OCI-LY7 (cell line): Measurements from ENCODE around the gene STARD7. TPM values are rescaled to one million over a fixed set of nuclear protein-coding genes. Genes with fewer than 3 reads are reported as not detected.
A peak's percentile ranks its signal among the peaks of the same experiment; 100 is the strongest.

Source experiments
- BruUV-seq: library from RNA; stranded (reverse); fragments of 400-500 nt; replicated peaks from 2 replicates; lab custom pipeline; 2021; lab: Mats Ljungman, UMichigan
- CTCF ChIA-PET: fragments of 300-600 bp; sonication (Branson Sonifier 250); formaldehyde crosslinking; loops from one replicate; lab custom pipeline; 2022; ENCODE audit warnings: antibody characterized with exemption; ENCODE audit not compliant: unreplicated experiment; lab: Charles Lee
- POLR2A ChIA-PET: fragments of 300-600 bp; sonication (Branson Sonifier 250); formaldehyde crosslinking; loops from one replicate; lab custom pipeline; 2022; ENCODE audit warnings: antibody characterized with exemption; lab: Charles Lee
- DNase-seq: peaks from one replicate; pipeline ENCODE4 v3.0.0-alpha.2; 2015; ENCODE audit warnings: low spot score
- H2AFZ ChIP-seq: fragments of 200-600 bp; sonication (generic), shearing (Covaris generic); 2 replicates; pipeline ENCODE4 v1.6.1; 2014; ENCODE audit warnings: mild to moderate bottlenecking, antibody characterized with exemption, low read length, moderate library complexity
- H3K27ac ChIP-seq: fragments of 200-600 bp; sonication (generic); 2 replicates; pipeline ENCODE4 v1.5.1; 2014; ENCODE audit warnings: mixed run types, low read depth, mild to moderate bottlenecking, moderate library complexity, low read length, inconsistent platforms; ENCODE audit not compliant: poor library complexity, severe bottlenecking
- H3K36me3 ChIP-seq: fragments of 200-600 bp; sonication (generic); 2 replicates; pipeline ENCODE4 v1.6.1; 2014; ENCODE audit warnings: mild to moderate bottlenecking, antibody characterized with exemption, low read length, moderate library complexity, mixed read lengths; ENCODE audit not compliant: insufficient read depth
- H3K4me1 ChIP-seq: fragments of 200-600 bp; sonication (generic); 2 replicates; pipeline ENCODE4 v1.5.1; 2014; ENCODE audit warnings: mild to moderate bottlenecking, low read length; ENCODE audit not compliant: insufficient read depth, poor library complexity, severe bottlenecking
- H3K4me2 ChIP-seq: fragments of 200-600 bp; sonication (generic); 2 replicates; pipeline ENCODE4 v1.6.1; 2014; ENCODE audit warnings: mild to moderate bottlenecking, low read length
- H3K4me3 ChIP-seq: fragments of 200-600 bp; sonication (generic); 2 replicates; pipeline ENCODE4 v1.5.1; 2014; ENCODE audit warnings: mild to moderate bottlenecking, low read depth, low read length; ENCODE audit not compliant: poor library complexity, severe bottlenecking
- H3K79me2 ChIP-seq: fragments of 200-600 bp; sonication (generic); 2 replicates; pipeline ENCODE4 v1.6.1; 2016; ENCODE audit warnings: low read depth, mild to moderate bottlenecking, low read length, moderate library complexity, mixed read lengths; ENCODE audit not compliant: insufficient read depth
- H3K9me2 ChIP-seq: fragments of 200-600 bp; sonication (generic); 2 replicates; pipeline ENCODE4 v1.6.1; 2016; ENCODE audit warnings: mild to moderate bottlenecking, low read length, mixed read lengths; ENCODE audit not compliant: insufficient read depth
- H3K9me3 ChIP-seq: fragments of 200-600 bp; sonication (generic); 2 replicates; pipeline ENCODE4 v1.6.1; 2014; ENCODE audit warnings: mild to moderate bottlenecking, mixed run types, low read length, mixed read lengths
- H4K20me1 ChIP-seq: fragments of 200-600 bp; sonication (generic); 2 replicates; pipeline ENCODE4 v1.6.1; 2014; ENCODE audit warnings: mild to moderate bottlenecking, antibody characterized with exemption, low read length, moderate library complexity, mixed read lengths; ENCODE audit not compliant: insufficient read depth
- CTCF ChIP-seq: fragments of 200-600 bp; sonication (generic); conservative IDR thresholded peaks from 2 replicates; pipeline ENCODE4 v1.5.1; 2014; ENCODE audit warnings: mild to moderate bottlenecking, antibody characterized with exemption, low read length, moderate library complexity, mixed read lengths
- EZH2phosphoT487 ChIP-seq: fragments of 200-600 bp; sonication (generic); IDR thresholded peaks from 2 replicates; pipeline ENCODE4 v1.6.1; 2018; ENCODE audit warnings: low read depth, borderline replicate concordance, mild to moderate bottlenecking, mixed run types, antibody characterized with exemption, low read length, moderate library complexity, mixed read lengths
- intact Hi-C: fragments of 100-400 bp; cut with micrococcal nuclease; formaldehyde crosslinking; loops from one replicate; pipeline ENCODE4 v1.10.0; 2022; ENCODE audit not compliant: unreplicated experiment
- total RNA-seq, 2 experiments: library from RNA; depleted of rRNA in 1 of 2; stranded (reverse); fragments of >200 nt in 1 of 2; shearing (Covaris generic) in 1 of 2; gene quantifications; 2 replicates each; pipeline ENCODE4 v1.2.3, GENCODE V29; 2014 to 2022

STARD7 gene
- total RNA-seq, 2 experiments from 2014 or later, result 206 to 239 TPM

GRCh38 chr2:96145036-96145847 is 63.4 kb downstream of the STARD7 start, which contains the start of gene DUSP2:
Gene DUSP2 (minus strand): TSS chr2:96145440. CDS start chr2:96145354, 86 bp downstream.
- no peaks in the 10 kb centered on the region for H3K9me3 ChIP-seq
- no peak for TF ChIP-seq CTCF
- TF ChIP-seq EZH2phosphoT487, result no peak
- peaks cover 29% of the 10 kb centered on the region for H3K79me2 ChIP-seq
- peaks cover 33% of the 10 kb centered on the region for H3K36me3 ChIP-seq
- peak within 1 kb of the TSS; percentile 97 for H3K4me3 ChIP-seq
- BruUV-seq, result no TSS peak
- no peaks in the 10 kb centered on the region for H4K20me1 ChIP-seq
- H3K4me1 ChIP-seq, result peaks cover 68% of the 10 kb centered on the region
- intact Hi-C loops, result loop anchor here (1.0 kb wide), 1 partner anchor 120 kb away; the partner anchor contains the start of gene TMEM127
- POLR2A ChIA-PET, result interaction anchor here (0.8 to 3.1 kb wide), 3 partner anchors 11 to 30 kb away, joined by 3 to 10 read pairs (median 3); no protein-coding TSS in a partner anchor
- H3K9me2 ChIP-seq, result no peaks in the 10 kb centered on the region
- H2AFZ ChIP-seq, result no peak within 1 kb of the TSS
- peak; percentile 90 for DNase-seq
- CTCF ChIA-PET, result interaction anchor here (3.7 kb wide), 1 partner anchor 28 kb away, joined by 22 read pairs; no protein-coding TSS in a partner anchor
- H3K4me2 ChIP-seq, result peak within 1 kb of the TSS; percentile 98
- peak within 1 kb of the TSS; percentile 97 for H3K27ac ChIP-seq

- Histone ChIP-seq H3K27ac (peak overlapping the region; percentile 97), H3K4me2 (peak overlapping the region; percentile 98), H3K9me2 (no peaks in the 10 kb centered on the region), H3K4me1 (peaks cover 61% of the 10 kb centered on the region), H3K4me3 (peak overlapping the region; percentile 97), H4K20me1 (no peaks in the 10 kb centered on the region), H3K79me2 (peaks cover 29% of the 10 kb centered on the region), H3K9me3 (no peaks in the 10 kb centered on the region), H2AFZ (no peak overlapping the region), H3K36me3 (peaks cover 33% of the 10 kb centered on the region)
- TF ChIP-seq EZH2phosphoT487, result no peak
- no peak for TF ChIP-seq CTCF
- ChIA-PET POLR2A (interaction anchor here (3.1 kb wide), 1 partner anchor 19 kb away, joined by 10 read pairs; no protein-coding TSS in a partner anchor), CTCF (interaction anchor here (3.7 kb wide), 1 partner anchor 29 kb away, joined by 22 read pairs; no protein-coding TSS in a partner anchor)
- BruUV-seq, result TSS peak; percentile 68
- DNase-seq, result peak; percentile 47
- intact Hi-C loops, result loop anchor here (1.0 to 5.0 kb wide), 4 partner anchors 30 to 121 kb away; partner anchors contain the start of genes STARD7 and TMEM127
These were observed 64.1 kb downstream of the STARD7 start for GRCh38 chr2:96144481-96145035.
